OCI-LY3 (cell line): Measurements from ENCODE around the gene RNF17.

Experiments used
- CTCF ChIP-seq: fragments of 200-600, 300-600 bp; sonication (generic); IDR thresholded peaks from 2 replicates; pipeline ENCODE4 v1.5.1; 2014; ENCODE audit warnings: antibody characterized with exemption, low read length, low read depth
- EZH2phosphoT487 ChIP-seq: fragments of 200-600 bp; shearing (Covaris generic); IDR thresholded peaks from 2 replicates; pipeline ENCODE4 v1.6.1; 2018; ENCODE audit warnings: antibody characterized with exemption, mixed run types, low read depth

DNA sequence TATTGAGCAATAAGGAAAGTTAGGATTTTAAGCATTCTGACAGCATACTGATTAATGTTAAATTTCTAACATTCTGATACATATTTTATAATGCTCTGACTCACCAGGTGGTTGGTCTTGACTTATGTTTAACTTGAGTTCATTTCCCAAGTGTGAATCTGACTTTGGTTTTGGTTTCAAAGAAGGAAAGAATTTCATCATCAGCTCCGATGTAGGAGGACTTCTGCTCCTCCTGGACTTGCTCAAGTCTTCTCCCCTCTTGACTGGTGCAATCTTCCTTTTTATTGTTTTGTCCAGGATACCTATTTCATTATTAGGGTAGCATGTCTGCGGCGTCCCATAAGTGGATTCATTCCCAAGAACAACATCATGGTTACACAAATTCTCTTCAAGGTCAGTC lies 141.3 kb downstream of the RNF17 start:
- no peak for TF ChIP-seq CTCF
- no peak for TF ChIP-seq EZH2phosphoT487
